Natural killer cell (primary cell): Measurements from ENCODE around the gene IL6R. TPM values are rescaled to one million over a fixed set of nuclear protein-coding genes. Genes with fewer than 3 reads are reported as not detected.
"Not testable (repeated sequence)": the region's sequence is repeated elsewhere in the genome, so short reads cannot be mapped to it uniquely, and the experiment has no call there.

Experiments used
- ATAC-seq, 3 donors: fragments of 150-1000 bp in 2 of 3; fragments of 200-7000 bp in 1 of 3; cut with Tn5 transposase; 1 replicate in 1 of 3; 2 replicates in 2 of 3; pipeline ENCODE4 v1.10.0; 2021; ENCODE audit warnings: mild to moderate bottlenecking in 2 of 3, moderate library complexity in 2 of 3
- DNase-seq, 2 donors: peaks; one replicate each; pipeline versions ENCODE4 v3.0.0 to v3.0.0-alpha.2; 2013 to 2021; ENCODE audit warnings: mixed read lengths in 1 of 2
- H3K27ac ChIP-seq: one replicate; pipeline ENCODE4 v1.5.1; 2013; ENCODE audit warnings: mild to moderate bottlenecking, low read length
- H3K27me3 ChIP-seq: one replicate; pipeline ENCODE4 v1.6.1; 2013; ENCODE audit warnings: low read length; ENCODE audit not compliant: control insufficient read depth, insufficient read depth
- H3K36me3 ChIP-seq: one replicate; pipeline ENCODE4 v1.6.1; 2013; ENCODE audit warnings: low read length; ENCODE audit not compliant: control insufficient read depth, insufficient read depth
- H3K4me1 ChIP-seq: one replicate; pipeline ENCODE4 v1.6.1; 2013; ENCODE audit warnings: low read length; ENCODE audit not compliant: control insufficient read depth, insufficient read depth
- H3K4me3 ChIP-seq: one replicate; pipeline ENCODE4 v1.5.1; 2013; ENCODE audit warnings: low read length
- H3K9me3 ChIP-seq: one replicate; pipeline ENCODE4 v1.6.1; 2013; ENCODE audit warnings: low read length; ENCODE audit not compliant: control insufficient read depth, insufficient read depth
- H3K27ac Mint-ChIP-seq, 2 donors: one replicate each; pipeline ENCODE4 v1.8.0; 2022; ENCODE audit warnings: mild to moderate bottlenecking in 2 of 2, mixed read lengths in 2 of 2, moderate library complexity in 1 of 2
- H3K27me3 Mint-ChIP-seq, 2 donors: one replicate each; pipeline ENCODE4 v1.8.0; 2022; ENCODE audit warnings: low read depth in 2 of 2, mixed read lengths in 2 of 2
- H3K36me3 Mint-ChIP-seq: one replicate; pipeline ENCODE4 v1.8.0; 2022; ENCODE audit warnings: mixed read lengths
- H3K4me1 Mint-ChIP-seq, 2 donors: one replicate each; pipeline ENCODE4 v1.8.0; 2022; ENCODE audit warnings: mixed read lengths in 2 of 2
- H3K4me3 Mint-ChIP-seq: one replicate; pipeline ENCODE4 v1.8.0; 2022; ENCODE audit warnings: mild to moderate bottlenecking, moderate library complexity, mixed read lengths
- H3K9me3 Mint-ChIP-seq, 2 donors: one replicate each; pipeline ENCODE4 v1.8.0; 2022; ENCODE audit warnings: mixed read lengths in 2 of 2
- WGBS: methylation state at CpG from one replicate; pipeline ENCODE4 v1.1.7; 2013; ENCODE audit warnings: missing lambda C conversion rate; ENCODE audit not compliant: insufficient coverage; 5-methylcytosine and 5-hydroxymethylcytosine counted together
- intact Hi-C: fragments of 100-400 bp; cut with micrococcal nuclease; formaldehyde crosslinking; loops from one replicate; pipeline ENCODE4 v1.14.2; 2022
- total RNA-seq, 4 donors: library from RNA; stranded (reverse); fragments of 120-200 nt in 1 of 4; gene quantifications; one replicate each; pipeline versions ENCODE4 v1.2.3 to v1.2.4, GENCODE V29; 2013 to 2022
- TF ChIP-seq, protein P1 (sequence below): fragments of 200-600 bp; IDR thresholded peaks from one replicate; pipeline ENCODE4 v1.8.0; 2022; ENCODE audit warnings: antibody characterized with exemption

IL6R gene
- total RNA-seq, 3 donors from 2014 or later (not counting 1 experiment from before 2014, with no cell fraction given) = 2.0 to 10.6 (median 3.8) TPM

DNA sequence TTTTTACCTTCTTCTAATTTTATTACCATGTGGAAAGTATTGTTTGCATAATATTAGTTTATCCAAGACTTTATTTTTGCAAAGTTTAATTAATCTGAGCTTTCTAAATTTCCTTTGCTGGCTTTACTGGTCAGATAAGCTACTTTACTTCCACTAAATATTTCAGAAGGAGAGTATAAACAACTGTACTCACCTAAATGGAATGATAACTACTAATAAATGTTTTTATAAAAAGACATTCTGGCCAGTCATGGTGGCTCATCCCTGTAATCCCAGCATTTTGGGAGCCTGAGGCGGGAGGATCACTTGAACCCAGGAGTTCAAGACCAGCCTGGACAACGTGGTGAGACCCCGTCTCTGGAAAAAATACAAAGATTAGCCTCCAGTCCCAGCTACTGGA, 43.8 kb upstream of the IL6R start:
- H3K36me3 Mint-ChIP-seq = no peaks in the 10 kb centered on the region
- H3K27ac Mint-ChIP-seq = no peak overlapping the region
- H3K27me3 ChIP-seq = no peaks in the 10 kb centered on the region
- WGBS = 69% methylated on average over 3 of the region's 3 CpGs
- DNase-seq = no peak
- H3K36me3 ChIP-seq = no peaks in the 10 kb centered on the region
- no peaks in the 10 kb centered on the region for H3K4me1 ChIP-seq
- H3K9me3 Mint-ChIP-seq = no peaks in the 10 kb centered on the region
- H3K4me1 Mint-ChIP-seq = no peaks in the 10 kb centered on the region
- H3K4me3 ChIP-seq = no peak overlapping the region
- intact Hi-C loops = no loop called here
- no peak for ATAC-seq
- H3K27me3 Mint-ChIP-seq = peaks cover 0 to 6% of the 10 kb centered on the region in 2 donors
- TF ChIP-seq, protein P1, sequence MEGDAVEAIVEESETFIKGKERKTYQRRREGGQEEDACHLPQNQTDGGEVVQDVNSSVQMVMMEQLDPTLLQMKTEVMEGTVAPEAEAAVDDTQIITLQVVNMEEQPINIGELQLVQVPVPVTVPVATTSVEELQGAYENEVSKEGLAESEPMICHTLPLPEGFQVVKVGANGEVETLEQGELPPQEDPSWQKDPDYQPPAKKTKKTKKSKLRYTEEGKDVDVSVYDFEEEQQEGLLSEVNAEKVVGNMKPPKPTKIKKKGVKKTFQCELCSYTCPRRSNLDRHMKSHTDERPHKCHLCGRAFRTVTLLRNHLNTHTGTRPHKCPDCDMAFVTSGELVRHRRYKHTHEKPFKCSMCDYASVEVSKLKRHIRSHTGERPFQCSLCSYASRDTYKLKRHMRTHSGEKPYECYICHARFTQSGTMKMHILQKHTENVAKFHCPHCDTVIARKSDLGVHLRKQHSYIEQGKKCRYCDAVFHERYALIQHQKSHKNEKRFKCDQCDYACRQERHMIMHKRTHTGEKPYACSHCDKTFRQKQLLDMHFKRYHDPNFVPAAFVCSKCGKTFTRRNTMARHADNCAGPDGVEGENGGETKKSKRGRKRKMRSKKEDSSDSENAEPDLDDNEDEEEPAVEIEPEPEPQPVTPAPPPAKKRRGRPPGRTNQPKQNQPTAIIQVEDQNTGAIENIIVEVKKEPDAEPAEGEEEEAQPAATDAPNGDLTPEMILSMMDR = no peak
- H3K4me3 Mint-ChIP-seq = no peak overlapping the region
- no peaks in the 10 kb centered on the region for H3K9me3 ChIP-seq
- no peak overlapping the region for H3K27ac ChIP-seq

DNA sequence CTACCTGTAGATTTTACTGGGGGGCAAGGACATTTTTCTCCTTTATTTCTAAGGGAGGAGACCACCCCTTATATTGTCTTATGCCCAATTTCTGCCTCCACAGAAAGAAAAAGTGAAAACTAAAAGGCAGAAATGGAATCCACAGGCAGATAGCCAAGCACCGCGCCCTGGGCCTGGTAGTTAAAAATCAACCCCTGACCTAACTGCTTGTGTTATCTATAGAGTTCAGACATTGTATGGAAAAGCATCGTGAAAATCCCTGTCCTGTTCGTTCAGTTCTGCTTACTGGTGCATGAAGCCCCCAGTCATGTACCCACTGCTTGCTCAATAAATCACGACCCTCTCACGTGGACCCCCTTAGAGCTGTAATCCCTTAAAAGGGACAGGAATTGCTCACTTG, 33.7 kb upstream of the IL6R start:
- no peak overlapping the region for H3K27ac ChIP-seq
- Mint-ChIP-seq H3K27me3 (no peaks in the 10 kb centered on the region), H3K4me3 (no peak overlapping the region), H3K36me3 (no peaks in the 10 kb centered on the region), H3K9me3 (no peaks in the 10 kb centered on the region), H3K4me1 (peaks cover 0 to 5% of the 10 kb centered on the region in 2 donors), H3K27ac (no peak overlapping the region)
- 90% methylated on average over 6 of the region's 6 CpGs for WGBS
- no peaks in the 10 kb centered on the region for H3K4me1 ChIP-seq
- no peak overlapping the region for H3K4me3 ChIP-seq
- DNase-seq (no peak), ATAC-seq (no peak)
- H3K9me3 ChIP-seq = no peaks in the 10 kb centered on the region
- H3K36me3 ChIP-seq = no peaks in the 10 kb centered on the region
- H3K27me3 ChIP-seq = no peaks in the 10 kb centered on the region
- TF ChIP-seq, protein P1 = no peak
- intact Hi-C loops = no loop called here

DNA sequence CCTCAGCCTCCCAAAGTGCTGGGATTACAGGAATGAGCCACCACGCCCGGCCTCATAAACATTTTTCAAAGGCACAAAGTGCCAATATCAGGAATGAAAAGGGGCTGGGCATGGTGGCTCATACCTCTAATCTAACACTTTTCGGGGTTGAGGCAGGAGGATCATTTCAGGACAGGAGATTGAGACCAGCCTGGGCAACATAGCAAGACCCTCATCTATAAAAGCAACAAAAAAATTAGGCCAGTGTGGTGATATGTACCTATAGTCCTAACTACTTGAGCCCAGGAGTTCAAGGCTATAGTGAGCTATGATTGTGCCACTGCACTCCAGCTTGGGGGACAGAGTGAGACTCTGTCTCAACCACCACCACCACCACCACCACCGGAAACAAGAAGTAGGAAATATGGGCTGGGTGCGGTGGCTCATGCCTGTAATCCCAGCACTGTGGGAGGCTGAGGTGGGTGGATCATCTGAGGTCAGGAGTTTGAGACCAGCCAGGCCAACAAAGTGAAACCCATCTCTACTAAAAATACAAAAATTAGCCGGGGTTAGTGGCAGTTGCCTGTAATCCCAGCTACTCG, 31.3 kb upstream of the IL6R start:
- H3K4me3 Mint-ChIP-seq, H3K36me3 Mint-ChIP-seq, H3K4me1 ChIP-seq, H3K27me3 ChIP-seq, H3K36me3 ChIP-seq, intact Hi-C loops, H3K27ac Mint-ChIP-seq, H3K4me3 ChIP-seq, H3K4me1 Mint-ChIP-seq, H3K27me3 Mint-ChIP-seq, DNase-seq, H3K9me3 Mint-ChIP-seq, H3K27ac ChIP-seq, H3K9me3 ChIP-seq: not testable (repeated sequence)
- peak in 1 of 3 donors; percentile 17 for ATAC-seq
- 74% methylated on average over 5 of the region's 7 CpGs for WGBS

DNA sequence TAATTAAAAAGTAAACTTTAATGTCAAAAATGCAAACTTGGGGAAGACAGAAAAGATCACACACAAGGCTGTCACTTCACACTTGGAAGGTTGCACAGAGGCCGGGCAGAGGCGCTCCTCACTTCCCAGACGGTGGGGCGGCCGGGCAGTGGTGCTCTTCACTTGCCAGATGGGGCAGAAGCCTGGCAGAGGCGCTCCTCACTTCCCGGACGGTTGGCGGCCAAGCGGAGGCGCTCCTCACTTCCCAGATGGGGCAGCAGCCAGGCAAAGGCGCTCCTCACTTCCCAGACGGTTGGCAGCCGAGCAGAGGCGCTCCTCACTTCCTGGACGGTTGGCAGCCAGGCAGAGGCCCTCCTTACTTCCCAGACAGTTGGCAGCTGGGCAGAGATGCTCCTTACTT, 25.8 kb upstream of the IL6R start:
- no peaks in the 10 kb centered on the region for H3K4me1 Mint-ChIP-seq
- H3K36me3 Mint-ChIP-seq = no peaks in the 10 kb centered on the region
- H3K4me3 ChIP-seq = no peak overlapping the region
- no peak overlapping the region for H3K27ac ChIP-seq
- DNase-seq (no peak), ATAC-seq (no peak)
- H3K9me3 ChIP-seq = no peaks in the 10 kb centered on the region
- no peaks in the 10 kb centered on the region for H3K9me3 Mint-ChIP-seq
- WGBS = 91% methylated on average over 16 of the region's 16 CpGs
- no peak overlapping the region for H3K27ac Mint-ChIP-seq
- H3K27me3 Mint-ChIP-seq = no peaks in the 10 kb centered on the region
- no peaks in the 10 kb centered on the region for H3K36me3 ChIP-seq
- no peaks in the 10 kb centered on the region for H3K27me3 ChIP-seq
- TF ChIP-seq, protein P1 = no peak
- no peak overlapping the region for H3K4me3 Mint-ChIP-seq
- H3K4me1 ChIP-seq = no peaks in the 10 kb centered on the region
- intact Hi-C loops = no loop called here
